GM11168 (cell line): ENCODE data around the gene SIMC1.

Source experiments
- in situ Hi-C: fragments of 300-500 bp; cut with MboI; formaldehyde crosslinking; loops from one replicate; pipeline ENCODE4 v1.12.0; 2022; ENCODE audit warnings: low sequenced_read_pairs; ENCODE audit not compliant: unreplicated experiment

The SIMC1 gene

GRCh38 chr5:176384366-176384930 lies 146.2 kb downstream of the SIMC1 start:
- in situ Hi-C loops, result no loop called here

- in situ Hi-C loops, result no loop called here
Observed at GRCh38 chr5:176384991-176385390, 146.8 kb downstream of the SIMC1 start.

DNA sequence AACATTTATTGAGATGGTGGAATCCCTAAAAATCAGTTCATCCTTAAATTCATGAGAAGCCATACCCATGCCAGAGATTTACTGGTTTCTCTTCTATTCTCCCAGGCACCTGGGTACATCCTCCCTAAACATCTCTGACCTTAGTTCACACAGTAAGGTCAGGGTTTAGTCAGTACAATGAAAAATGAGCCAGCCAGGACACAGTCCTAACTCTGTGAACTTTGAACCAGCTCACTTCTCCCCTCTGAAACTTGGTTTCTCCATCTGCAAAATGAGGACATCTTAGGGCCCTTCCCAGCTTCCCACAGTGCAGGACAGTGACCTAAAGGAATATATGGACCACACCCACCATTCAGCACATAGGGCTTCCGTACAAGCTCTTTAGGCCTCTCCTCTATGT lies 148.3 kb downstream of the SIMC1 start:
- in situ Hi-C loops, result no loop called here

DNA sequence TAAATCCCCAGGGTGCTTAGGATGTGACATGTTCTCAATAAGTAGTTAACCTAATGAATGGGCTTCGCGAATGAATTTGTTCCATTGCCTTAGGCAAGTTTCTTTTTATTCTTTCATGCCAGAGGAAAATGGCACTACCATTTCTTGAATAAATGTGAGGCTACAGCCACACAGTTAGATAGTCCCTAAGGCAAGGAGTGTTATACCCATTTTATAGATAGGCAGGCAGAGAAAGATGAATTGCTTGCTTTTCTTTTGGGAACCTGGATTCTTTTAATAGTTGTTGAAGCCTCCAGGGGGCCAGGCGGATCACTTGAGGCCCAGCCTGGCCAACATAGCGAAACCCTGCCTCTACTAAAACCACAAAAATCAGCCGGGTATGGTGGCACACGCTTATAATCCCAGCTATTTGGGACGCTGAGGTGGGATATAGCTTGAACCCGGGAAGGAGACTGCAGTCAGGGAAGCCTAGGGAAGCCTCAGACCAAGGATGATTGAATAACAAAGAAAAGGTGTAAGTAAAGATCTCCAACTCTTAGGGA lies 149.2 kb downstream of the SIMC1 start:
- in situ Hi-C loops, result no loop called here

- in situ Hi-C loops, result no loop called here
Observed at GRCh38 chr5:176388003-176388443, 149.8 kb downstream of the SIMC1 start.

DNA sequence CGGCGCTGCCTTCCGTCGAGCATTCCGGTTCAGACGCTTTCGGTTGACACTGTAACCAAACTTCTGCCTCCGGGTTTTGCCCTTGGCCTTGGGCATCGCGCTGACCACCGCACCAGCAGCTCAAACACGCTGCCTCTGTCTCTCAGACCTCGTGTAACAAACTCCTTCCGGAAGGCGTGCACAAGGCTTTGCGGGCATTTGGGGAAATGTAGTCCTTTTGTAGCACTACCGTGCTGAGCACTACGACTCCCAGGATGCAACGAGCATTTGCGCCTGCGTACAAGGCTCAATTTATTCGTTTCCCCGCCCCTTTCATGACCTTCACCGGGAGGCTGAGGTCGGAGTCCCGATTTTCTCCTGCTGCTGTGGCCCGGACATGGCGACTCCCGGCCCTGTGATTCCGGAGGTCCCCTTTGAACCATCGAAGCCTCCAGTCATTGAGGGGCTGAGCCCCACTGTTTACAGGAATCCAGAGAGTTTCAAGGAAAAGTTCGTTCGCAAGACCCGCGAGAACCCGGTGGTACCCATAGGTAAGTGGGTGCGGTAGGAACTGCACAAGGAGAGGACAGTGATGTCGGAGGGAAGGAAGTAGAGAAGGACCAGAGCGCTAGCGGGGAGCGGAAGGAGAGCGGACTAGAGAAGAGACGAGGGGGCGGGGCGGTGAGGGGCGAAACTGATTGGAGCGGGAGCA lies 150.4 kb downstream of the SIMC1 start, which contains the start of the genes HIGD2A and NOP16:
HIGD2A (plus strand) TSS at position 308 of the 691 bp plus-strand sequence; CDS start at position 377, 69 bp downstream.
NOP16 (minus strand) TSS at position 155 of the 691 bp plus-strand sequence; CDS start at position 96, 59 bp downstream.
- in situ Hi-C loops, result no loop called here

DNA sequence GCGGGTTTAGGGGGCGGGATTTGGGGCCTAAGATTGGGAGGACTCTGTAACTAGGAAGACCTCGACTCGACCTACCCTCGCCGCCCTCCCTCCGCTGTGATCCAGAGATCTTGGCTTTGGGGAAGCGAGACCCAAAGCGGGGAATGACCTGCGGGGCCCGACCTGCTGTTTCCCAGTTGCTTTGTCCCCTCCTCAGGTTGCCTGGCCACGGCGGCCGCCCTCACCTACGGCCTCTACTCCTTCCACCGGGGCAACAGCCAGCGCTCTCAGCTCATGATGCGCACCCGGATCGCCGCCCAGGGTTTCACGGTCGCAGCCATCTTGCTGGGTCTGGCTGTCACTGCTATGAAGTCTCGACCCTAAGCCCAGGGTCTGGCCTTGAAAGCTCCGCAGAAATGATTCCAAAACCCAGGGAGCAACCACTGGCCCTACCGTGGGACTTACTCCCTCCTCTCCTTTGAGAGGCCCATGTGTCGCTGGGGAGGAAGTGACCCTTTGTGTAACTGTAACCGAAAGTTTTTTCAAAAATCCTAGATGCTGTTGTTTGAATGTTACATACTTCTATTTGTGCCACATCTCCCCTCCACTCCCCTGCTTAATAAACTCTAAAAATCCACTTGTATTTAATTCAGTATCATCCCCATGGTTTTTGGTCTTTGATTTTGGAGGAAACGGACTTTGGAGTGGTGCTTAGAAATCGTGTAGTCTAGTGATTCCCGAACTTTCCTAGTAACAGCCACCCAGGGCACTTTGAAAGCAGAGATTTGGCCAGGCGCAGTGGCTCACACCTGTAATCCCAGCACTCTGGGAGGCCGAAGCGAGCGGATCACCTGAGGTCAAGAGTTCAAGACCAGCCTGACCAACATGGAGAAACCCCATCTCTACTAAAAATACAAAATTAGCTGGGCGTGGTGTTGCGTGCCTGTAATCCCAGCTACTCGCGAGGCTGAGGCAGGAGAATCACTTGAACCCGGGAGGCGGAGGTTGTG lies 151.2 kb downstream of the SIMC1 start:
- in situ Hi-C loops, result no loop called here

GRCh38 chr5:176391479-176391878 lies 153.3 kb downstream of the SIMC1 start:
- in situ Hi-C loops, result no loop called here

DNA sequence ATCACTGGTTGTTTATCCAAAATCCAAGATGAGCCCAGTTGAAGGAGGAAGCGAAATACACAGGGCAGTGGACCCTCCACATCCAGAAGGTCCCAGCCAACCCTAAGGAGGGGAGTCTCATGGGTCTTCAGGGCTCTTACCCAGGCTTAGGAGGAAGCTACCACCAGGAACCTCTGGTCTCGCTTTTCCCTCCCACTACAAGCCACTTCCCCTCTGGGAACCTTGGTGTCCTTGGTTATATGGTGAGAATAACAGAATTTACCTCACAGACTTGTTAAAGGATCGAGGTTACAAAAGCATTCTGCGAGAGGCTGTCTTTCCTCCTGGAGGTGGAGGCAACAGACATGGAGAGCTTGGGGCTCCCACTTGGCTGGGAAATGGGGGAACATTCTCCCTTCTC lies 153.8 kb downstream of the SIMC1 start:
- in situ Hi-C loops, result no loop called here

DNA sequence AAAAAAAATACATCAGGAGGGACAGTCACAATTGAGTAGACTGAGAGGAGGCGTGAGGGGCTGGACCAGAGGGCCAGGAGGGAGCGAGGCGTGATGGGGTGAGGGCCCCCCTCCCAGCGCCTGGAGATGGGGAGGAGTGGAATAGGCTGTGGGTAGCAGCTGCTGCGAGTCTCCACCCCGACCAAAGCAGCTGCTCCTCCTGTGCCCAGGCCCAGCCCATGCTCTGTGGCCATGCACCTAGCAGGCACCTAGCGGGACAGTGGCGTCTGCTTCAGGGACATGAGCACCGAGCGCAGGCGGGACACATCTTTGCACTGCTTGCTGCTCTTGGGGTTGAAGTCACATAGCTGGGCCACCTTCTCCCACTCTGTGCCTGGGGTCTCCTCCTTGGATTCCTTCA lies 154.3 kb downstream of the SIMC1 start:
- in situ Hi-C loops, result no loop called here

GRCh38 chr5:176394096-176394495 lies 155.9 kb downstream of the SIMC1 start:
- in situ Hi-C loops, result no loop called here

GRCh38 chr5:176394881-176395675 lies 156.9 kb downstream of the SIMC1 start:
- in situ Hi-C loops, result no loop called here
